H1 (cell line): Measurements from ENCODE around the gene HARS2.

ENCODE experiments used
- BCL11A ChIP-seq, 2 experiments: IDR thresholded peaks; one replicate each; pipeline ENCODE4 v1.6.1; 2011; ENCODE audit warnings: low read depth in 2 of 2, low read length in 2 of 2, mild to moderate bottlenecking in 2 of 2
- CREB1 ChIP-seq: IDR thresholded peaks from 2 replicates; pipeline ENCODE4 v1.6.1; 2012; ENCODE audit warnings: inconsistent platforms
- EP300 ChIP-seq, 2 experiments: IDR thresholded peaks; 1 replicate in 1 of 2; 2 replicates in 1 of 2; pipeline ENCODE4 v1.6.1; 2011 to 2012; ENCODE audit warnings: low read depth in 2 of 2, low read length in 2 of 2, mild to moderate bottlenecking in 2 of 2, borderline replicate concordance in 1 of 2, inconsistent platforms in 1 of 2, moderate library complexity in 1 of 2
- POLR2A ChIP-seq, 2 experiments: IDR thresholded peaks; 1 replicate in 1 of 2; 2 replicates in 1 of 2; pipeline ENCODE4 v1.6.1; 2011; ENCODE audit warnings: low read depth in 2 of 2, low read length in 2 of 2, mild to moderate bottlenecking in 2 of 2; ENCODE audit errors: control extremely low read depth in 1 of 2
- POLR2AphosphoS5 ChIP-seq: IDR thresholded peaks from 2 replicates; pipeline ENCODE4 v1.6.1; 2011; ENCODE audit warnings: low read depth, low read length
- SP2 ChIP-seq: IDR thresholded peaks from 2 replicates; pipeline ENCODE4 v1.6.1; 2012; ENCODE audit warnings: mild to moderate bottlenecking, low read length, inconsistent platforms
- SUZ12 ChIP-seq: fragments of 200-600 bp; sonication (generic); IDR thresholded peaks from 2 replicates; pipeline ENCODE4 v1.6.1; 2012; ENCODE audit warnings: mild to moderate bottlenecking, inconsistent platforms, low read length, moderate library complexity, mixed read lengths
- TF ChIP-seq, protein P1 (sequence below): IDR thresholded peaks from 2 replicates; pipeline ENCODE4 v1.6.1; 2011; ENCODE audit warnings: low read length, improper control_type of control experiment
- TF ChIP-seq, protein P2 (sequence below), 3 experiments: IDR thresholded peaks; 1 replicate in 2 of 3; 2 replicates in 1 of 3; pipeline versions ENCODE4 v1.5.1 to v1.6.1; 2011; ENCODE audit warnings: low read length in 3 of 3, mild to moderate bottlenecking in 3 of 3, inconsistent platforms in 2 of 3, low read depth in 1 of 3, moderate library complexity in 1 of 3; ENCODE audit not compliant: insufficient read depth in 1 of 3; ENCODE audit errors: control extremely low read depth in 1 of 3
- TF ChIP-seq, protein P3 (sequence below): fragments of 300-600 bp; sonication (generic); IDR thresholded peaks from 2 replicates; pipeline ENCODE4 v1.7.1; 2012; ENCODE audit warnings: low read length, moderate library complexity, mild to moderate bottlenecking, inconsistent platforms; ENCODE audit not compliant: insufficient replicate concordance

DNA sequence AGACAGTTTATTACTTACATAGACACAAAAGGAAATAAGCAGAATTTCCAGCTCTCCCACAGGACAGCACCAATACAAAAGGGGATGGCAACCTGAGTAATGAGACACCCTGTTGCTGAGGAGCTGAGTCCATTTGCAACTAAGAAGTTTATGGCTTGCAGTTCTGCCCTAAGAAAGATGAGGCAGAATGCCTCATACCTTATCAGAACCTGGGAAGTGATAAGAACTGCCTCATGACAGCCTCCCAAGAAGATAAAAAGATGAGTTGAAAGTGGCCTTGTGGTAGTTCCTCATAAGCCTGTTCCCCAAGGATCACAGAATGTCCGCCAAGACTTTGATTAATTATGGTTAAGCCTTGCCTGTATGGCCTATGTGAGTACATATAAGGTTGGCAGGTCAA, 50.7 kb downstream of the HARS2 start:
- TF ChIP-seq POLR2AphosphoS5 (no peak), BCL11A (IDR thresholded peaks at IDR 0.05; ENCODE audit: low read depth in 2 of 2, low read length in 2 of 2) (no peak), SUZ12 (no peak), EP300 (IDR thresholded peaks at IDR 0.05; ENCODE audit: borderline replicate concordance in 1 of 2, low read depth in 2 of 2, low read length in 2 of 2) (no peak), POLR2A (IDR thresholded peaks at IDR 0.05; ENCODE audit: control extremely low read depth in 1 of 2, low read depth in 2 of 2, low read length in 2 of 2) (no peak), CREB1 (no peak), SP2 (no peak)
- TF ChIP-seq, protein P1, sequence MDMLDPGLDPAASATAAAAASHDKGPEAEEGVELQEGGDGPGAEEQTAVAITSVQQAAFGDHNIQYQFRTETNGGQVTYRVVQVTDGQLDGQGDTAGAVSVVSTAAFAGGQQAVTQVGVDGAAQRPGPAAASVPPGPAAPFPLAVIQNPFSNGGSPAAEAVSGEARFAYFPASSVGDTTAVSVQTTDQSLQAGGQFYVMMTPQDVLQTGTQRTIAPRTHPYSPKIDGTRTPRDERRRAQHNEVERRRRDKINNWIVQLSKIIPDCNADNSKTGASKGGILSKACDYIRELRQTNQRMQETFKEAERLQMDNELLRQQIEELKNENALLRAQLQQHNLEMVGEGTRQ: no peak
- TF ChIP-seq, protein P2, sequence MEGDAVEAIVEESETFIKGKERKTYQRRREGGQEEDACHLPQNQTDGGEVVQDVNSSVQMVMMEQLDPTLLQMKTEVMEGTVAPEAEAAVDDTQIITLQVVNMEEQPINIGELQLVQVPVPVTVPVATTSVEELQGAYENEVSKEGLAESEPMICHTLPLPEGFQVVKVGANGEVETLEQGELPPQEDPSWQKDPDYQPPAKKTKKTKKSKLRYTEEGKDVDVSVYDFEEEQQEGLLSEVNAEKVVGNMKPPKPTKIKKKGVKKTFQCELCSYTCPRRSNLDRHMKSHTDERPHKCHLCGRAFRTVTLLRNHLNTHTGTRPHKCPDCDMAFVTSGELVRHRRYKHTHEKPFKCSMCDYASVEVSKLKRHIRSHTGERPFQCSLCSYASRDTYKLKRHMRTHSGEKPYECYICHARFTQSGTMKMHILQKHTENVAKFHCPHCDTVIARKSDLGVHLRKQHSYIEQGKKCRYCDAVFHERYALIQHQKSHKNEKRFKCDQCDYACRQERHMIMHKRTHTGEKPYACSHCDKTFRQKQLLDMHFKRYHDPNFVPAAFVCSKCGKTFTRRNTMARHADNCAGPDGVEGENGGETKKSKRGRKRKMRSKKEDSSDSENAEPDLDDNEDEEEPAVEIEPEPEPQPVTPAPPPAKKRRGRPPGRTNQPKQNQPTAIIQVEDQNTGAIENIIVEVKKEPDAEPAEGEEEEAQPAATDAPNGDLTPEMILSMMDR (IDR thresholded peaks at IDR 0.05; ENCODE audit: control extremely low read depth in 1 of 3, insufficient read depth in 1 of 3, low read depth in 1 of 3, low read length in 3 of 3): no peak
- TF ChIP-seq, protein P3, sequence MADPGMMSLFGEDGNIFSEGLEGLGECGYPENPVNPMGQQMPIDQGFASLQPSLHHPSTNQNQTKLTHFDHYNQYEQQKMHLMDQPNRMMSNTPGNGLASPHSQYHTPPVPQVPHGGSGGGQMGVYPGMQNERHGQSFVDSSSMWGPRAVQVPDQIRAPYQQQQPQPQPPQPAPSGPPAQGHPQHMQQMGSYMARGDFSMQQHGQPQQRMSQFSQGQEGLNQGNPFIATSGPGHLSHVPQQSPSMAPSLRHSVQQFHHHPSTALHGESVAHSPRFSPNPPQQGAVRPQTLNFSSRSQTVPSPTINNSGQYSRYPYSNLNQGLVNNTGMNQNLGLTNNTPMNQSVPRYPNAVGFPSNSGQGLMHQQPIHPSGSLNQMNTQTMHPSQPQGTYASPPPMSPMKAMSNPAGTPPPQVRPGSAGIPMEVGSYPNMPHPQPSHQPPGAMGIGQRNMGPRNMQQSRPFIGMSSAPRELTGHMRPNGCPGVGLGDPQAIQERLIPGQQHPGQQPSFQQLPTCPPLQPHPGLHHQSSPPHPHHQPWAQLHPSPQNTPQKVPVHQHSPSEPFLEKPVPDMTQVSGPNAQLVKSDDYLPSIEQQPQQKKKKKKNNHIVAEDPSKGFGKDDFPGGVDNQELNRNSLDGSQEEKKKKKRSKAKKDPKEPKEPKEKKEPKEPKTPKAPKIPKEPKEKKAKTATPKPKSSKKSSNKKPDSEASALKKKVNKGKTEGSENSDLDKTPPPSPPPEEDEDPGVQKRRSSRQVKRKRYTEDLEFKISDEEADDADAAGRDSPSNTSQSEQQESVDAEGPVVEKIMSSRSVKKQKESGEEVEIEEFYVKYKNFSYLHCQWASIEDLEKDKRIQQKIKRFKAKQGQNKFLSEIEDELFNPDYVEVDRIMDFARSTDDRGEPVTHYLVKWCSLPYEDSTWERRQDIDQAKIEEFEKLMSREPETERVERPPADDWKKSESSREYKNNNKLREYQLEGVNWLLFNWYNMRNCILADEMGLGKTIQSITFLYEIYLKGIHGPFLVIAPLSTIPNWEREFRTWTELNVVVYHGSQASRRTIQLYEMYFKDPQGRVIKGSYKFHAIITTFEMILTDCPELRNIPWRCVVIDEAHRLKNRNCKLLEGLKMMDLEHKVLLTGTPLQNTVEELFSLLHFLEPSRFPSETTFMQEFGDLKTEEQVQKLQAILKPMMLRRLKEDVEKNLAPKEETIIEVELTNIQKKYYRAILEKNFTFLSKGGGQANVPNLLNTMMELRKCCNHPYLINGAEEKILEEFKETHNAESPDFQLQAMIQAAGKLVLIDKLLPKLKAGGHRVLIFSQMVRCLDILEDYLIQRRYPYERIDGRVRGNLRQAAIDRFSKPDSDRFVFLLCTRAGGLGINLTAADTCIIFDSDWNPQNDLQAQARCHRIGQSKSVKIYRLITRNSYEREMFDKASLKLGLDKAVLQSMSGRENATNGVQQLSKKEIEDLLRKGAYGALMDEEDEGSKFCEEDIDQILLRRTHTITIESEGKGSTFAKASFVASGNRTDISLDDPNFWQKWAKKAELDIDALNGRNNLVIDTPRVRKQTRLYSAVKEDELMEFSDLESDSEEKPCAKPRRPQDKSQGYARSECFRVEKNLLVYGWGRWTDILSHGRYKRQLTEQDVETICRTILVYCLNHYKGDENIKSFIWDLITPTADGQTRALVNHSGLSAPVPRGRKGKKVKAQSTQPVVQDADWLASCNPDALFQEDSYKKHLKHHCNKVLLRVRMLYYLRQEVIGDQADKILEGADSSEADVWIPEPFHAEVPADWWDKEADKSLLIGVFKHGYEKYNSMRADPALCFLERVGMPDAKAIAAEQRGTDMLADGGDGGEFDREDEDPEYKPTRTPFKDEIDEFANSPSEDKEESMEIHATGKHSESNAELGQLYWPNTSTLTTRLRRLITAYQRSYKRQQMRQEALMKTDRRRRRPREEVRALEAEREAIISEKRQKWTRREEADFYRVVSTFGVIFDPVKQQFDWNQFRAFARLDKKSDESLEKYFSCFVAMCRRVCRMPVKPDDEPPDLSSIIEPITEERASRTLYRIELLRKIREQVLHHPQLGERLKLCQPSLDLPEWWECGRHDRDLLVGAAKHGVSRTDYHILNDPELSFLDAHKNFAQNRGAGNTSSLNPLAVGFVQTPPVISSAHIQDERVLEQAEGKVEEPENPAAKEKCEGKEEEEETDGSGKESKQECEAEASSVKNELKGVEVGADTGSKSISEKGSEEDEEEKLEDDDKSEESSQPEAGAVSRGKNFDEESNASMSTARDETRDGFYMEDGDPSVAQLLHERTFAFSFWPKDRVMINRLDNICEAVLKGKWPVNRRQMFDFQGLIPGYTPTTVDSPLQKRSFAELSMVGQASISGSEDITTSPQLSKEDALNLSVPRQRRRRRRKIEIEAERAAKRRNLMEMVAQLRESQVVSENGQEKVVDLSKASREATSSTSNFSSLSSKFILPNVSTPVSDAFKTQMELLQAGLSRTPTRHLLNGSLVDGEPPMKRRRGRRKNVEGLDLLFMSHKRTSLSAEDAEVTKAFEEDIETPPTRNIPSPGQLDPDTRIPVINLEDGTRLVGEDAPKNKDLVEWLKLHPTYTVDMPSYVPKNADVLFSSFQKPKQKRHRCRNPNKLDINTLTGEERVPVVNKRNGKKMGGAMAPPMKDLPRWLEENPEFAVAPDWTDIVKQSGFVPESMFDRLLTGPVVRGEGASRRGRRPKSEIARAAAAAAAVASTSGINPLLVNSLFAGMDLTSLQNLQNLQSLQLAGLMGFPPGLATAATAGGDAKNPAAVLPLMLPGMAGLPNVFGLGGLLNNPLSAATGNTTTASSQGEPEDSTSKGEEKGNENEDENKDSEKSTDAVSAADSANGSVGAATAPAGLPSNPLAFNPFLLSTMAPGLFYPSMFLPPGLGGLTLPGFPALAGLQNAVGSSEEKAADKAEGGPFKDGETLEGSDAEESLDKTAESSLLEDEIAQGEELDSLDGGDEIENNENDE: no peak
